Transverse colon (tissue), 4 donors: ENCODE results near the gene PCNX2. TPM values are rescaled to one million over a fixed set of nuclear protein-coding genes. Genes with fewer than 3 reads are reported as not detected.

Source experiments
- DNase-seq: peaks from one replicate; pipeline ENCODE4 v3.0.0-alpha.2; 2019
- H3K27ac ChIP-seq, 4 donors: fragments of 200-600 bp; sonication (generic); 2 replicates each; pipeline ENCODE4 v1.5.1; 2016 to 2018; ENCODE audit warnings: inconsistent platforms in 4 of 4
- H3K27me3 ChIP-seq: fragments of 200-600 bp; sonication (generic); 2 replicates; pipeline ENCODE4 v1.5.1; 2017; ENCODE audit warnings: inconsistent platforms
- H3K36me3 ChIP-seq, 4 donors: fragments of 200-600 bp; sonication (generic); 2 replicates each; pipeline ENCODE4 v1.5.1; 2017 to 2019; ENCODE audit warnings: inconsistent platforms in 4 of 4
- H3K4me1 ChIP-seq, 4 donors: fragments of 200-600 bp; sonication (generic); 2 replicates each; pipeline ENCODE4 v1.5.1; 2017 to 2020; ENCODE audit warnings: inconsistent platforms in 4 of 4
- H3K4me3 ChIP-seq, 4 donors: fragments of 200-600 bp; sonication (generic); 1 replicate in 1 of 4; 2 replicates in 3 of 4; pipeline versions ENCODE4 v1.5.1 to v1.6.1; 2017 to 2019; ENCODE audit warnings: inconsistent platforms in 4 of 4
- H3K9me3 ChIP-seq, 2 donors: fragments of 200-600 bp; sonication (generic); 2 replicates each; pipeline ENCODE4 v1.5.1; 2017 to 2019; ENCODE audit warnings: inconsistent platforms in 2 of 2
- CTCF ChIP-seq, 5 experiments: fragments of 200-600 bp in 3 of 5; fragments of 450-650 bp in 2 of 5; sonication (generic) in 3 of 5; IDR thresholded peaks; 1 replicate in 2 of 5; 2 replicates in 3 of 5; pipeline ENCODE4 v1.5.1; 2016 to 2017; ENCODE audit warnings: antibody characterized with exemption in 5 of 5, inconsistent platforms in 3 of 5, mild to moderate bottlenecking in 2 of 5, moderate library complexity in 1 of 5
- EP300 ChIP-seq: sonication (generic); formaldehyde crosslinking; IDR thresholded peaks from one replicate; pipeline ENCODE4 v1.6.1; 2017; ENCODE audit warnings: antibody characterized with exemption, low read depth
- POLR2A ChIP-seq: fragments of 450-650 bp; IDR thresholded peaks from one replicate; pipeline ENCODE4 v1.6.1; 2016; ENCODE audit warnings: antibody characterized with exemption, mild to moderate bottlenecking, moderate library complexity
- POLR2AphosphoS5 ChIP-seq, 3 donors: sonication (generic); formaldehyde crosslinking; IDR thresholded peaks; one replicate each; pipeline ENCODE4 v1.6.1; 2016; ENCODE audit warnings: antibody characterized with exemption in 3 of 3
- whole genome bisulfite sequencing, 2 donors: methylation state at CpG; one replicate each; pipeline ENCODE4 v1.1.5; 2018; ENCODE audit warnings: low coverage in 1 of 2; 5-methylcytosine and 5-hydroxymethylcytosine counted together
- in situ Hi-C, 4 donors: fragments of 200-750 bp; cut with MboI; loops; one replicate each; pipeline versions ENCODE4 v1.15.0 to v1.15.1; 2017; ENCODE audit warnings: low sequenced_read_pairs in 3 of 4, low pct_ligation_motif_present in 1 of 4, low pct_unique_long_range_greater_than_20kb in 1 of 4
- intact Hi-C: fragments of 100-400 bp; cut with DNase I; formaldehyde crosslinking; loops from one replicate; pipeline ENCODE4 v1.15.1; 2023; ENCODE audit warnings: low total_unique reads
- total RNA-seq, 4 donors: library from RNA; depleted of rRNA; stranded (reverse); fragments of >200 nt; gene quantifications; one replicate each; pipeline ENCODE4 v1.1.0, GENCODE V29; 2016

Gene PCNX2
- total RNA-seq, 4 donors from 2014 or later, result 6.8 to 518 (median 11.8) TPM

- in situ Hi-C loops, result loop anchor here in 3 of 4 donors (10.0 to 25.0 kb wide), 2 partner anchors 317 to 320 kb away; partner anchors contain the start of gene SIPA1L2 (in 3 of the 3)
- H3K27ac ChIP-seq, result no peak overlapping the region
- no peaks in the 10 kb centered on the region for H3K27me3 ChIP-seq
- H3K9me3 ChIP-seq, result peaks cover 5 to 6% of the 10 kb centered on the region in 2 donors
- no peak for DNase-seq
- H3K4me3 ChIP-seq, result no peak overlapping the region
- peaks cover 0 to 36% (median 3%) of the 10 kb centered on the region in 4 donors for H3K36me3 ChIP-seq
- TF ChIP-seq EP300 (no peak), POLR2A (no peak), CTCF (IDR thresholded peaks at IDR 0.05) (no peak), POLR2AphosphoS5 (IDR thresholded peaks at IDR 0.05) (no peak)
- intact Hi-C loops, result no loop called here
- 79 to 85% methylated on average over 4 of the region's 4 CpGs for WGBS, 2 donors
- H3K4me1 ChIP-seq, result peaks cover 0 to 29% (median 18%) of the 10 kb centered on the region in 4 donors
Observed at GRCh38 chr1:232954594-232955365, 340.7 kb downstream of the PCNX2 start.

GRCh38 chr1:232952514-232953499, 342.7 kb downstream of the PCNX2 start:
- Histone ChIP-seq H3K9me3 (no peaks in the 10 kb centered on the region), H3K27me3 (no peaks in the 10 kb centered on the region), H3K4me1 (peaks cover 0 to 31% (median 19%) of the 10 kb centered on the region in 4 donors), H3K36me3 (peaks cover 0 to 17% (median 3%) of the 10 kb centered on the region in 4 donors), H3K4me3 (no peak overlapping the region), H3K27ac (peak overlapping the region in 1 of 4 donors; percentile 19)
- DNase-seq, result peak; percentile 67
- TF ChIP-seq CTCF (IDR thresholded peaks at IDR 0.05), result peak; percentile 67 to 75 (median 73)
- no peak for TF ChIP-seq POLR2A
- 87% methylated on average over 2 of the region's 2 CpGs; no CpG with 5 or more reads in 1 of the 2 donors for WGBS, 2 donors
- intact Hi-C loops (no loop called here), in situ Hi-C loops (loop anchor here in 3 of 4 donors (10.0 to 25.0 kb wide), 2 partner anchors 316 to 318 kb away; partner anchors contain the start of gene SIPA1L2 (in 3 of the 3))

DNA sequence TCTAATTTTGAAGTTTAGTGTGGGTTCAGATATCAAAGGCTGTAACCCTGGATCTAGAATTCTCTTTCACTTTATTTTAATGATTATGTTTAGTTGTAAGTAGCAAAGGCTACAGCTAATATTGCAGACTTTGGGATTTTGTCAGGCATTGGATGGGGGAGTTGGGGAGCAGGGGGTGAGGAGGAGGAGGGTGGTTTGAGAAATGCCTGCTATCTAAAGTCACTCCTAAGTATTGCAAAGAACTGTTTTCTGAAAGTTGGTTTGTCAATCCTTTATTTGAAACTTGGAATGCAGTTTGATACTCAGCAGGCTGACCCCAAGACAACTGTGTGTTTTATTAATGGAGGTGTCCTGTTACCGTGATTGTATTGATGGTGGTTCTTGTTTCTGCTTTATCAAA, 343.9 kb downstream of the PCNX2 start:
- no peak for TF ChIP-seq EP300
- TF ChIP-seq POLR2AphosphoS5 (IDR thresholded peaks at IDR 0.05), result no peak
- no peak for TF ChIP-seq POLR2A
- no peak for TF ChIP-seq CTCF (IDR thresholded peaks at IDR 0.05)
- Histone ChIP-seq H3K27me3 (no peaks in the 10 kb centered on the region), H3K9me3 (no peaks in the 10 kb centered on the region), H3K36me3 (peaks cover 0 to 5% (median 0%) of the 10 kb centered on the region in 4 donors), H3K27ac (peak overlapping the region; percentile 84 to 92 (median 88)), H3K4me3 (peak overlapping the region in 3 of 4 donors; percentile 69 to 95 (median 88)), H3K4me1 (peaks cover 0 to 31% (median 19%) of the 10 kb centered on the region in 4 donors)
- in situ Hi-C loops (loop anchor here in 3 of 4 donors (10.0 to 25.0 kb wide), 2 partner anchors 314 to 317 kb away; partner anchors contain the start of gene SIPA1L2 (in 3 of the 3)), intact Hi-C loops (no loop called here)
- 45 to 50% methylated on average over 1 of the region's 1 CpG for WGBS, 2 donors
- DNase-seq, result no peak
